Measurements from ENCODE around the gene NLRP12. TPM values are rescaled to one million over a fixed set of nuclear protein-coding genes. Genes with fewer than 3 reads are reported as not detected.
"Not testable (repeated sequence)": the region's sequence is repeated elsewhere in the genome, so short reads cannot be mapped to it uniquely, and the experiment has no call there.

Gene NLRP12
- total RNA-seq, 1 experiment from 2014 or later, result not detected

- no peak for DNase-seq (ENCODE audit: low read depth)
Measured at GRCh38 chr19:53780506-53780905, 43.6 kb downstream of the NLRP12 start.

GRCh38 chr19:53775524-53775923 is 48.6 kb downstream of the NLRP12 start:
- no peak for DNase-seq (ENCODE audit: low read depth)

GRCh38 chr19:53774491-53774890 is 49.6 kb downstream of the NLRP12 start:
- not testable (repeated sequence) for DNase-seq (ENCODE audit: low read depth)

- DNase-seq (ENCODE audit: low read depth), result no peak
Measured at GRCh38 chr19:53773999-53774398, 50.1 kb downstream of the NLRP12 start.

GRCh38 chr19:53772943-53773342 is 51.2 kb downstream of the NLRP12 start:
- DNase-seq (ENCODE audit: low read depth), result peak; percentile 69

- no peak for DNase-seq (ENCODE audit: low read depth)
Measured at GRCh38 chr19:53771144-53771543, 53.0 kb downstream of the NLRP12 start.

- not testable (repeated sequence) for DNase-seq (ENCODE audit: low read depth)
Measured at GRCh38 chr19:53769696-53770309, 54.3 kb downstream of the NLRP12 start.

- no peak for DNase-seq (ENCODE audit: low read depth)
Measured at GRCh38 chr19:53768401-53768800, 55.7 kb downstream of the NLRP12 start.

- DNase-seq (ENCODE audit: low read depth), result not testable (repeated sequence)
Measured at GRCh38 chr19:53758991-53759390, 65.1 kb downstream of the NLRP12 start.

Other genes with a start within 250 kb of the NLRP12 start
- not detected in 2 replicates for gene DPRX, start 192.3 kb downstream of the NLRP12 start, total RNA-seq (2014; rRNA removed; shearing (Covaris generic))
- gene MYADM, start 43.6 kb upstream of the NLRP12 start, total RNA-seq (2014; rRNA removed; shearing (Covaris generic)), result 11.2 and 19.0 TPM in 2 replicates
- not detected in 2 replicates for gene PRKCG, start 57.9 kb upstream of the NLRP12 start, total RNA-seq (2014; rRNA removed; shearing (Covaris generic))
- gene CACNG7, start 85.0 kb upstream of the NLRP12 start, total RNA-seq (2014; rRNA removed; shearing (Covaris generic)), result 0.29 and 0.54 TPM in 2 replicates
- gene CACNG8, start 138.6 kb upstream of the NLRP12 start, total RNA-seq (2014; rRNA removed; shearing (Covaris generic)), result 0.48 and 2.9 TPM in 2 replicates
- 1.0 and 9.3 TPM in 2 replicates for gene CACNG6, start 167.3 kb upstream of the NLRP12 start, total RNA-seq (2014; rRNA removed; shearing (Covaris generic))
- not detected in 2 replicates for gene VSTM1, start 239.6 kb upstream of the NLRP12 start, total RNA-seq (2014; rRNA removed; shearing (Covaris generic))

Measured in Daoy (cell line).